GM18861 (cell line): ENCODE data around the gene TAF1C.

Source experiments
- ATAC-seq: cut with Tn5 transposase; IDR thresholded peaks from one replicate; pipeline ENCODE4 v1.9.1; 2021; ENCODE audit not compliant: unreplicated experiment

The TAF1C gene

GRCh38 chr16:84136331-84137125 lies 50.3 kb downstream of the TAF1C start:
- ATAC-seq, result no peak

DNA sequence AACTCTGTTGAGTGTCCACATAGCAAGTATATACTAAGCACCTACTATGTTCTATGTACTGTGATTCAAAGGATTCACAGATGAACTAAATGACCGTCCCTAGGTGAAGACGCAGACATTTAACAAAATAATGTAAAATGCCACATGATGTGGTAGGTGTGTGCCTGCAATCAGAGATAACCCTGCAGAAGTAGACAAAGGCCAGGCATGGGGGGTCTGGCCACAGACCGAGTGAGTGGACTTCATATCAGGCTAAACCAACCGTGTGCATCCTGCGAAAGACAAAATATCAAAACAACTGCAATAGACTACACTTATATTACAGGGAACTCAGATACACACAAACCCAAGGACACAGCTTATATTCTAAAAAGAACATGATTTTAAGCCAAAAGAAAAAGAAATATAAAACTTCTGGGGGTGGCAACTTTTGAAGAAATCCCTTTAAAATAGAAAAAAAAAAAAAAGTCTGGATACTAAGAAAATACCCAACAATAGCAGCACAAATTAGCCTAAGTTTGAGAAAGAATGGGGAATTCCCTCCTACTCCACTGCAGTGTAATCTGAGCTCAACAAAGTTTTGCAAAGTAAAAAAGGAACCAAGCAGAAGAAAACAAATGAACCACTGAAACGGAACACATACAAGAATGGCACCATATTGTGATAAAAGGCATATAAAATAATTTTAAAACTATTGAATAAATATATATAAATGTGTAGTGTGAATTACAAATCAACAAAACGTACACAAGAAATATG lies 54.2 kb downstream of the TAF1C start:
- no peak for ATAC-seq

GRCh38 chr16:84131117-84131516 lies 55.7 kb downstream of the TAF1C start:
- no peak for ATAC-seq
